Neuronal stem cell (in vitro differentiated cells): Measurements from ENCODE around the gene FAM107B.
A peak's percentile ranks its signal among the peaks of the same experiment; 100 is the strongest.
"Not testable (repeated sequence)": the region's sequence is repeated elsewhere in the genome, so short reads cannot be mapped to it uniquely, and the experiment has no call there.

Source experiments
- DNase-seq: peaks from one replicate; pipeline ENCODE4 v3.0.0-alpha.2; 2013; ENCODE audit warnings: low spot score
- H2AFZ ChIP-seq: one replicate; pipeline ENCODE4 v1.6.1; 2013; ENCODE audit warnings: mild to moderate bottlenecking, low read length, inconsistent platforms
- H2AK5ac ChIP-seq: 2 replicates; pipeline ENCODE4 v1.6.1; 2013; ENCODE audit warnings: low read depth, mild to moderate bottlenecking, inconsistent platforms, low read length, moderate library complexity, mixed read lengths
- H2BK120ac ChIP-seq: 2 replicates; pipeline ENCODE4 v1.6.1; 2013; ENCODE audit warnings: low read depth, mild to moderate bottlenecking, inconsistent platforms, low read length, moderate library complexity, mixed read lengths
- H2BK12ac ChIP-seq: one replicate; pipeline ENCODE4 v1.6.1; 2013; ENCODE audit warnings: low read length, inconsistent platforms
- H2BK15ac ChIP-seq: 2 replicates; pipeline ENCODE4 v1.6.1; 2013; ENCODE audit warnings: mild to moderate bottlenecking, low read length, inconsistent platforms, mixed read lengths
- H2BK5ac ChIP-seq: one replicate; pipeline ENCODE4 v1.6.1; 2013; ENCODE audit warnings: inconsistent platforms, mild to moderate bottlenecking, low read length, moderate library complexity
- H3K14ac ChIP-seq: one replicate; pipeline ENCODE4 v1.6.1; 2013; ENCODE audit warnings: low read length, inconsistent platforms
- H3K18ac ChIP-seq: 2 replicates; pipeline ENCODE4 v1.6.1; 2013; ENCODE audit warnings: low read length, inconsistent platforms
- H3K23ac ChIP-seq: 2 replicates; pipeline ENCODE4 v1.6.1; 2013; ENCODE audit warnings: low read depth, mild to moderate bottlenecking, mixed read lengths, low read length, inconsistent platforms; ENCODE audit not compliant: poor library complexity
- H3K27ac ChIP-seq: replicated peaks from 3 replicates; pipeline ENCODE4 v1.5.1; 2013; ENCODE audit warnings: low read length, inconsistent platforms
- H3K27me3 ChIP-seq, 3 experiments: 2 replicates each; pipeline ENCODE4 v1.6.1; 2013; ENCODE audit warnings: low read length in 3 of 3, mild to moderate bottlenecking in 2 of 3, inconsistent platforms in 1 of 3, low read depth in 1 of 3, mixed read lengths in 1 of 3, moderate library complexity in 1 of 3; ENCODE audit not compliant: control insufficient read depth in 3 of 3, insufficient read depth in 3 of 3
- H3K36me3 ChIP-seq, 2 donors: replicated peaks in 1 of 2; 2 replicates each; pipeline ENCODE4 v1.6.1; 2013; ENCODE audit warnings: low read length in 2 of 2; ENCODE audit not compliant: control insufficient read depth in 2 of 2, insufficient read depth in 2 of 2
- H3K4ac ChIP-seq: 2 replicates; pipeline ENCODE4 v1.6.1; 2013; ENCODE audit warnings: inconsistent platforms, mild to moderate bottlenecking, low read length, moderate library complexity
- H3K4me1 ChIP-seq, 2 donors: 1 replicate in 1 of 2; 2 replicates in 1 of 2; pipeline ENCODE4 v1.6.1; 2013; ENCODE audit warnings: low read length in 2 of 2, low read depth in 1 of 2; ENCODE audit not compliant: control insufficient read depth in 2 of 2, insufficient read depth in 1 of 2
- H3K4me2 ChIP-seq: one replicate; pipeline ENCODE4 v1.6.1; 2013; ENCODE audit warnings: mild to moderate bottlenecking, low read length, inconsistent platforms; ENCODE audit not compliant: insufficient read depth, poor library complexity, severe bottlenecking
- H3K4me3 ChIP-seq, 2 donors: 2 replicates each; pipeline ENCODE4 v1.5.1; 2013; ENCODE audit warnings: low read length in 2 of 2, mild to moderate bottlenecking in 2 of 2, inconsistent platforms in 1 of 2, moderate library complexity in 1 of 2
- H3K79me1 ChIP-seq: one replicate; pipeline ENCODE4 v1.6.1; 2013; ENCODE audit warnings: low read depth, mild to moderate bottlenecking, inconsistent platforms, low read length, moderate library complexity
- H3K9ac ChIP-seq: one replicate; pipeline ENCODE4 v1.6.1; 2013; ENCODE audit warnings: mild to moderate bottlenecking, low read depth, low read length, inconsistent platforms; ENCODE audit not compliant: poor library complexity
- H3K9me3 ChIP-seq, 2 donors: replicated peaks in 1 of 2; 2 replicates each; pipeline versions ENCODE3 to v1.6.1; 2013; ENCODE audit warnings: low read length in 2 of 2, mild to moderate bottlenecking in 2 of 2, inconsistent platforms in 1 of 2, low read depth in 1 of 2, mixed read lengths in 1 of 2, moderate library complexity in 1 of 2; ENCODE audit not compliant: control insufficient read depth in 2 of 2, insufficient read depth in 1 of 2
- H4K8ac ChIP-seq: one replicate; pipeline ENCODE4 v1.6.1; 2013; ENCODE audit warnings: low read depth, mild to moderate bottlenecking, inconsistent platforms, low read length, moderate library complexity
- H4K91ac ChIP-seq: one replicate; pipeline ENCODE4 v1.6.1; 2013; ENCODE audit warnings: low read length, low read depth, mild to moderate bottlenecking, inconsistent platforms; ENCODE audit not compliant: poor library complexity
- WGBS, 2 donors: extraction: QIAGEN DNeasy Blood & Tissue Kit; methylation state at CpG; one replicate each; pipeline ENCODE4 v1.1.7; 2013; ENCODE audit warnings: missing lambda C conversion rate in 2 of 2, mixed read lengths in 1 of 2; ENCODE audit not compliant: insufficient read length in 2 of 2, insufficient replicate concordance in 1 of 2; ENCODE audit errors: extremely low coverage in 2 of 2; 5-methylcytosine and 5-hydroxymethylcytosine counted together

Gene FAM107B

DNA sequence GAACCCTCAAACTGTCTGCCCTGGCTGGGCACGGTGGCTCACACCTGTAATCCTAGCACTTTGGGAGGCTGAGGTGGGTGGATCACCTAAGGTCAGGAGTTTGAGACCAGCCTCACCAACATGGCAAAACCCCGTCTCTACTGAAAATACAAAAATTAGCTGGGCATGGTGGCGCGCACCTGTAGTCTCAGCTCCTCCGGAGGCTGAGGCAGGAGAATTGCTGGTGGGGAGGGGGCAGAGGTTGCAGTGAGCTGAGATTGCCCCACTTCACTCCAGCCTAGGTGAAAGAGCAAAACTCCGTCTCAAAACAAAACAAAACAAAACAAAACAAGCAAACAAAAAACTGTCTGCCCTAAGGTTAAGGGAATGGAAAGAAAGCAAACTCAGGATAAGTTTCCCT lies 115.6 kb downstream of the FAM107B start:
- not testable (repeated sequence) for H4K91ac ChIP-seq, H2BK120ac ChIP-seq, H3K4me2 ChIP-seq, H3K9me3 ChIP-seq, H3K27me3 ChIP-seq, H3K14ac ChIP-seq, H3K36me3 ChIP-seq, H3K4me3 ChIP-seq, DNase-seq, H4K8ac ChIP-seq, H2BK15ac ChIP-seq, H3K9ac ChIP-seq, H3K23ac ChIP-seq, H3K27ac ChIP-seq, H3K79me1 ChIP-seq, H2BK5ac ChIP-seq, H2BK12ac ChIP-seq, H2AFZ ChIP-seq, H2AK5ac ChIP-seq, H3K18ac ChIP-seq, H3K4me1 ChIP-seq, H3K4ac ChIP-seq
- no CpG with 5 or more reads among the region's 6 CpGs for WGBS, 2 donors

DNA sequence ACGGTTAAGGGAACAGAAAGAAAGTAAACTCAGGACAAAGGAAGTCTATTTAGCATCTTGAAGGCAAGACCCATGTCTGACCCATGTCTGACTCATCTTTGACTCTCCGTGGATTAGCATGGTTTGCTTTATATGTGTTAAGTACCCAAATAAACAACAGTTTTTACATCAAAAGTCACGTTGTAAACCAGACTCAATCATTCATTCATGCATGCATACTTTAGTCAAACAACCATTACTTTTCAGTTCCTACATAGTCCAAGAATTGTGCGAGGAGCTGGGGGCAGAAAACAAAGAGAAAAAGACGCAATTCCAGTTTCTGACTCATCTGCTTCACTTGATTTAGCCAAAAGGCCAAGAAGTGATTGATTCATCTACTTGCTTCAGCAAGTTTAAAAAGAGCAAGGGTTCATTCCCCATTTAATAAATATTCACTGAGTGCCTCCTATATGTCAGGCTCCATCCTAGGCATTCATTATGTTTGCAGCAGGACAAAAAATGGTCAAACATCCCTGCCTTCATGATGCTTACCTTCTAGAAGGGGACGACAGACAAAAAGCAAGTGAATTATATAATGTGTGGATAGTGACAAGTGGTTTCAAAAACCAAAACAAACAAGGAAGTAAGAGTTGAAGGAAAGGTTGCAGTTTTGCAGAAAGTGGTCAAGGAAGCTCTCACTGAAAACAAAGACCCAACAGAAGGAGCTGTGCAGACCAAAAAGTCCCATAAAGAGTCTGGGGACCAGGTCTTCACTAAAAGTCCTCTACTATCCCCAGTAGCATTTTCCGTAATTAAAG lies 116.2 kb downstream of the FAM107B start:
- Histone ChIP-seq H3K14ac (no peak overlapping the region), H3K4me1 (peaks cover 9 to 10% of the 10 kb centered on the region in 2 donors), H3K4me3 (no peak overlapping the region), H3K18ac (no peak overlapping the region), H3K27me3 (no peaks in the 10 kb centered on the region), H3K9ac (no peak overlapping the region), H2AK5ac (no peak overlapping the region), H2BK5ac (no peak overlapping the region), H3K4ac (no peak overlapping the region), H2AFZ (no peak overlapping the region), H4K8ac (no peak overlapping the region), H3K79me1 (no peaks in the 10 kb centered on the region), H3K27ac (no peak overlapping the region), H3K23ac (no peak overlapping the region), H3K9me3 (no peaks in the 10 kb centered on the region), H2BK12ac (no peak overlapping the region), H3K36me3 (no peaks in the 10 kb centered on the region), H2BK120ac (no peak overlapping the region), H3K4me2 (no peak overlapping the region), H2BK15ac (no peak overlapping the region), H4K91ac (no peak overlapping the region)
- no peak for DNase-seq
- no CpG with 5 or more reads among the region's 7 CpGs for WGBS, 2 donors

DNA sequence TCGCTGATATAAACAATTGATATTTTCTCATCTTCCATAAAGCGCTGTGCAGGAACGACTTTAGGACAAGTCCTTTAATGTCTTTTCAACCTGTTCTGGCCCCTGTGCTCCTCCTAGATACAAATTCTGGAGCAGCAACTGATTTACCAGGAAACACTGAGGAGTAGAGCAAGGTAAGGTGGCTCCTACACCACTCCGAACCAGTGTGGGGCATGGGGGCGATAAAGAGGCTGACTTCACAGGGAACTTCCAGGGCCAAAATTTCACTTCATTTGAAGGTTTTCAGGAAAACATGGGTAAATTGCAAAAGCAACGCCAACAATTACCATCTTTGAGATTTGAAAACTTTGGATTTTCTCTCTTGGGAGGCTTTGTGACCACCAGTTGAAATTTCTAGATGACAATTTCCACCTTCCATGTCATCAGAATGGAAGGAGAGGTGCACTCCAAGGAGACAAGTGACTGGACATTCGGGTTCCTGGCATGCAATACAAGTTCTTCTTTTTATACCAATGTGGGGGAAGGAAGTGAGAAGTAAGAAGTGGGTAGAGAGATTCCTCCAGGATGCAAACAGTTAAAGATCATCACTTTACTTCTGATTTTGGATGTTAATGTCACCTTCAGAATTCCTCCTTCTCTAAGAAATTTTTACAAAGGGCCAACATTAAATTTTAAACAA lies 118.5 kb downstream of the FAM107B start:
- no peaks in the 10 kb centered on the region for H3K27me3 ChIP-seq
- H3K4me1 ChIP-seq, result peaks cover 17 to 19% of the 10 kb centered on the region in 2 donors
- no peak overlapping the region for H3K4me3 ChIP-seq
- H2BK15ac ChIP-seq, result no peak overlapping the region
- no peak overlapping the region for H3K14ac ChIP-seq
- H3K4me2 ChIP-seq, result no peak overlapping the region
- no peak overlapping the region for H2BK5ac ChIP-seq
- no peak overlapping the region for H4K8ac ChIP-seq
- H2BK12ac ChIP-seq, result peak overlapping the region; percentile 10
- H3K23ac ChIP-seq, result no peak overlapping the region
- H2AFZ ChIP-seq, result no peak overlapping the region
- H3K27ac ChIP-seq, result no peak overlapping the region
- no peak overlapping the region for H4K91ac ChIP-seq
- no peak overlapping the region for H3K9ac ChIP-seq
- no peaks in the 10 kb centered on the region for H3K9me3 ChIP-seq
- WGBS, 2 donors, result no CpG with 5 or more reads among the region's 7 CpGs
- H3K18ac ChIP-seq, result peak overlapping the region; percentile 69
- no peak overlapping the region for H3K4ac ChIP-seq
- no peaks in the 10 kb centered on the region for H3K79me1 ChIP-seq
- H2BK120ac ChIP-seq, result peak overlapping the region; percentile 35
- no peak overlapping the region for H2AK5ac ChIP-seq
- no peak for DNase-seq
- no peaks in the 10 kb centered on the region for H3K36me3 ChIP-seq

DNA sequence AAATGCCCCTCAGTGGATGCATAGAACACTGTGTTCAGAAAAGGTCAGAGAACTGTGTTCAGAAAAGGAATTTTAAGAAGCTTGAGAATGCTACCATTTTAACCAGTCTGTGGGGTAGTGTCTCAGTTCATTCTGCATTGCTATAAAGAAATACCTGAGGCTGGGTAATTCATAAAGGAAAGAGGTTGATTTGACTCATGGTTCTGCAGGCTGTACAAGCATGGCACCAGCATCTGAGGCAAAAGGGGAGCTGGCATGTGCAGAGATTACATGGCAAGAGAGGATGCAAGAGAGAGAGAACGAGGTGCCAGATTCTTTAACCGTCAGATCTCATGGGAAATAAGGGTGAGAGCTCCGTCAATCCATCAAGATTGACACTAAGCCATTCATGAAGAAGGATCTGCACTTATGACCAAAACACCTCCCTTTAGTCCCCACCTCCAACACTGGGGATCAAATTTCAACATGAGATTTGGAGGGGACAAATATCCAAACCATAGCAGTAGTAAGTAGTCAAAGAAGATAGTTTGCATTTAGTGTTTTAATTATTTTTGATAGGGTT lies 119.8 kb downstream of the FAM107B start:
- Histone ChIP-seq H2AFZ (no peak overlapping the region), H3K4me3 (no peak overlapping the region), H3K9me3 (no peaks in the 10 kb centered on the region), H3K79me1 (no peaks in the 10 kb centered on the region), H3K9ac (no peak overlapping the region), H3K27ac (peak overlapping the region; percentile 28), H2AK5ac (no peak overlapping the region), H3K36me3 (no peaks in the 10 kb centered on the region), H3K18ac (peak overlapping the region; percentile 61), H4K91ac (no peak overlapping the region), H4K8ac (no peak overlapping the region), H3K27me3 (no peaks in the 10 kb centered on the region), H2BK5ac (no peak overlapping the region), H2BK120ac (no peak overlapping the region), H3K4ac (no peak overlapping the region), H3K4me1 (peaks cover 17 to 19% of the 10 kb centered on the region in 2 donors), H3K4me2 (no peak overlapping the region), H2BK12ac (no peak overlapping the region), H3K23ac (no peak overlapping the region), H3K14ac (no peak overlapping the region), H2BK15ac (no peak overlapping the region)
- DNase-seq, result no peak
- WGBS, 2 donors, result no CpG with 5 or more reads among the region's 3 CpGs
